SU-DHL-6 (cell line): Measurements from ENCODE around the gene FRMD4B.
"Not testable (repeated sequence)": the region's sequence is repeated elsewhere in the genome, so short reads cannot be mapped to it uniquely, and the experiment has no call there.

ENCODE experiments used
- H2AFZ ChIP-seq: fragments of 200-600 bp; sonication (generic); 2 replicates; pipeline ENCODE4 v1.6.1; 2014; ENCODE audit warnings: low read depth, mild to moderate bottlenecking, moderate library complexity, mixed read lengths, antibody characterized with exemption, low read length; ENCODE audit not compliant: severe bottlenecking
- H3F3A ChIP-seq: fragments of 200-600 bp; shearing (Covaris generic); 2 replicates; pipeline ENCODE4 v1.6.0; 2016; ENCODE audit warnings: antibody characterized with exemption, mild to moderate bottlenecking; ENCODE audit not compliant: insufficient read depth
- H3K27ac ChIP-seq: fragments of 200-600 bp; sonication (generic); 2 replicates; pipeline ENCODE4 v1.5.1; 2016; ENCODE audit warnings: low read depth, mild to moderate bottlenecking, low read length, moderate library complexity, mixed read lengths
- H3K27me3 ChIP-seq: fragments of 200-600 bp; sonication (generic), shearing (Covaris generic); 2 replicates; pipeline ENCODE4 v1.6.0; 2014; ENCODE audit warnings: mild to moderate bottlenecking, low read length
- H3K36me3 ChIP-seq: fragments of 200-600 bp; sonication (generic); 2 replicates; pipeline ENCODE4 v1.6.1; 2014; ENCODE audit warnings: mild to moderate bottlenecking, low read length, mixed read lengths
- H3K4me2 ChIP-seq: fragments of 300-600, 200-600 bp; shearing (Covaris generic), sonication (generic); 2 replicates; pipeline ENCODE4 v1.6.0; 2014; ENCODE audit warnings: low read length, low read depth, mild to moderate bottlenecking; ENCODE audit not compliant: poor library complexity, severe bottlenecking
- H3K4me3 ChIP-seq: fragments of 200-600 bp; sonication (generic); 2 replicates; pipeline ENCODE4 v1.5.1; 2014; ENCODE audit warnings: antibody characterized with exemption, low read length, mild to moderate bottlenecking, mixed read lengths; ENCODE audit not compliant: insufficient read depth, poor library complexity, severe bottlenecking
- H3K79me2 ChIP-seq: fragments of 200-600 bp; sonication (generic); 2 replicates; pipeline ENCODE4 v1.6.1; 2014; ENCODE audit warnings: mild to moderate bottlenecking, low read length, moderate library complexity; ENCODE audit not compliant: insufficient read depth
- H3K9ac ChIP-seq: fragments of 200-600 bp; sonication (generic); 2 replicates; pipeline ENCODE4 v1.7.0; 2014; ENCODE audit warnings: mild to moderate bottlenecking, low read length
- H3K9me2 ChIP-seq: fragments of 200-600 bp; sonication (generic); replicated peaks from 2 replicates; pipeline ENCODE4 v1.6.1; 2014; ENCODE audit warnings: low read length; ENCODE audit not compliant: insufficient read depth
- H3K9me3 ChIP-seq: fragments of 200-600 bp; sonication (generic); 2 replicates; pipeline ENCODE4 v1.6.1; 2014; ENCODE audit warnings: low read length, mixed read lengths; ENCODE audit not compliant: insufficient read depth
- H4K20me1 ChIP-seq: fragments of 200-600 bp; sonication (generic); 2 replicates; pipeline ENCODE4 v1.6.1; 2014; ENCODE audit warnings: low read depth, mild to moderate bottlenecking, antibody characterized with exemption, low read length, moderate library complexity, mixed read lengths
- EZH2phosphoT487 ChIP-seq: fragments of 200-600 bp; sonication (generic), shearing (Covaris generic); conservative IDR thresholded peaks from 2 replicates; pipeline ENCODE4 v1.6.1; 2018; ENCODE audit warnings: mild to moderate bottlenecking, antibody characterized with exemption, low read length, moderate library complexity, mixed read lengths
- TF ChIP-seq, protein P1 (sequence below): fragments of 200-600 bp; sonication (generic); IDR thresholded peaks from one replicate; pipeline ENCODE4 v1.5.1; 2017; ENCODE audit warnings: antibody characterized with exemption, mild to moderate bottlenecking, low read length, moderate library complexity; ENCODE audit not compliant: insufficient read depth, poor library complexity, severe bottlenecking

Gene FRMD4B

DNA sequence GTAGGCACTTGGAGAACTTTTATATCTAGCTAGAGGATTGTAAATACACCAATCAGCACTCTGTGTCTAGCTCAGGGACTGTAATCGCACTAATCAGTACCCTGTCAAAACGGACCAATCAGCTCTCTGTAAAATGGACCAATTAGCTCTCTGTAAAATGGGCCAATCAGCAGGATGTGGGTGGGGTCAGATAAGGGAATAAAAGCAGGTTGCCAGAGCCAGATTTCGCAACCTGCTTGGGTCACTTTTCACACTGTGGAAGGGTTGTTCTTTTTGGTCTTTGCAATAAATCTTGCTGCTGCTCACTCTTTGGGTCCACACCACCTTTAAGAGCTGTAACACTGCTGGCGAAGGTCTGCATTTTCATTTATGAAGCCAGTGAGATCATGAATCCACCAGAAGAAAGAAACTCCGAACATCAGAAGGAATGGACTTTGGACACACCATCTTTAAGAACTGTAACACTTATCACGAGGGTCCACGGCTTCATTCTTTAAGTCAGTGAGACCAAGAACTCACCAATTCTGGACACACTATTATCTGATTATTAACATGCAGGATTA lies 125.0 kb downstream of the FRMD4B start:
- not testable (repeated sequence) for H3K27ac ChIP-seq, H2AFZ ChIP-seq, H3K9ac ChIP-seq, H3F3A ChIP-seq, H3K79me2 ChIP-seq, H3K27me3 ChIP-seq, H3K9me2 ChIP-seq, H3K36me3 ChIP-seq, H3K9me3 ChIP-seq, H4K20me1 ChIP-seq, H3K4me3 ChIP-seq, H3K4me2 ChIP-seq

DNA sequence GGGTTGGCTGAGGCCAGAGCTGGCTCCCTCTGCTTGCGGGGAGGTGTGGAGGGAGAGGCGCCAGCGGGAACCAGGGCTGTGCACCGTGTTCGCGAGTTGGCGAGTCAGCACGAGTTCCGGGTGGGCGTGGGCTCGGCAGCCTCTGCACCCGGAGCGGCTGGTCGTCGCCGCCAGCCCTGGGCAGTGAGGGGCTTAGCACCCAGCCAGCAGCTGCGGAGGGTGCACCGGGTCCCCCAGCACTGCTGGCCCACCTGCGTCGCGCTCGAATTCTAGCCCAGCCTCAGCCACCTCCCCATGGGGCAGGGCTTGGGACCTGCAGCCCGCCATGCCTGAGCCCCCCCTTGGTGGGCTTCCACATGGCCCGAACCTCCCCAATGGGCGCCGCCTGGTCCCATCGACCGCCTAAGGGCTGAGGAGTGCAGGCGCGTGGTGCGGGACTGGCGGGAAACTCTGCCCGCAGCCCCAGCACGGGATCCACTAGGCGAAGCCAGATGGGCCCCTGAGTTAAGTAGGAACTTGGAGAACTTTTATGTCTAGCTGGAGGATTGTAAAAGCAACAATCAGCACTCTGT lies 125.6 kb downstream of the FRMD4B start:
- Histone ChIP-seq H3K79me2 (no peaks in the 10 kb centered on the region), H3K9me3 (no peaks in the 10 kb centered on the region), H3K27me3 (no peaks in the 10 kb centered on the region), H3K4me2 (no peak overlapping the region), H3K27ac (no peak overlapping the region), H4K20me1 (no peaks in the 10 kb centered on the region), H2AFZ (no peak overlapping the region), H3K4me3 (no peak overlapping the region), H3K9me2 (no peaks in the 10 kb centered on the region), H3K9ac (no peak overlapping the region), H3F3A (no peaks in the 10 kb centered on the region), H3K36me3 (no peaks in the 10 kb centered on the region)
- TF ChIP-seq, protein P1, sequence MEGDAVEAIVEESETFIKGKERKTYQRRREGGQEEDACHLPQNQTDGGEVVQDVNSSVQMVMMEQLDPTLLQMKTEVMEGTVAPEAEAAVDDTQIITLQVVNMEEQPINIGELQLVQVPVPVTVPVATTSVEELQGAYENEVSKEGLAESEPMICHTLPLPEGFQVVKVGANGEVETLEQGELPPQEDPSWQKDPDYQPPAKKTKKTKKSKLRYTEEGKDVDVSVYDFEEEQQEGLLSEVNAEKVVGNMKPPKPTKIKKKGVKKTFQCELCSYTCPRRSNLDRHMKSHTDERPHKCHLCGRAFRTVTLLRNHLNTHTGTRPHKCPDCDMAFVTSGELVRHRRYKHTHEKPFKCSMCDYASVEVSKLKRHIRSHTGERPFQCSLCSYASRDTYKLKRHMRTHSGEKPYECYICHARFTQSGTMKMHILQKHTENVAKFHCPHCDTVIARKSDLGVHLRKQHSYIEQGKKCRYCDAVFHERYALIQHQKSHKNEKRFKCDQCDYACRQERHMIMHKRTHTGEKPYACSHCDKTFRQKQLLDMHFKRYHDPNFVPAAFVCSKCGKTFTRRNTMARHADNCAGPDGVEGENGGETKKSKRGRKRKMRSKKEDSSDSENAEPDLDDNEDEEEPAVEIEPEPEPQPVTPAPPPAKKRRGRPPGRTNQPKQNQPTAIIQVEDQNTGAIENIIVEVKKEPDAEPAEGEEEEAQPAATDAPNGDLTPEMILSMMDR, result no peak
- TF ChIP-seq EZH2phosphoT487, result no peak

DNA sequence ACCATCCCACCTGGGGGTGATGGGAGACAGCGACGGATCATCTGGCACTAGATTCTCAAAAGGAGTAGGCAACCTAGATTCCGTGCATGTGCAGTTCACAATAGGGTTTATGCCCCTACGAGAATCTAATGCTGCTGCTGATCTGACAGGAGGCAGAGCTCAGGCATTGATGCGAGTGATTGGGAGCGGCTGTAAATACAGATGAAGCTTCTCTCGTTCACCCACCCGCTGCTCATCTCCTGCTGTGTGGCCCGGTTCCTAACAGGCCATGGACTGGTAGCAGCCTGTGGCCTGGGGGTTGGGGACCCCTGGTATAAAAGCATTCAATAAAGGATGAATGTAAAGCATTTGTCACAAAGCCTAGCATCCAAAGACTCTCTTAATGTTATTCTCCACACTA lies 126.8 kb downstream of the FRMD4B start:
- no peaks in the 10 kb centered on the region for H3K36me3 ChIP-seq
- no peaks in the 10 kb centered on the region for H3K79me2 ChIP-seq
- no peak overlapping the region for H3K27ac ChIP-seq
- no peak overlapping the region for H3K9ac ChIP-seq
- H3K4me2 ChIP-seq, result no peak overlapping the region
- H3K9me2 ChIP-seq, result no peaks in the 10 kb centered on the region
- TF ChIP-seq EZH2phosphoT487, result no peak
- TF ChIP-seq, protein P1, result no peak
- no peak overlapping the region for H3K4me3 ChIP-seq
- no peaks in the 10 kb centered on the region for H3K27me3 ChIP-seq
- no peak overlapping the region for H2AFZ ChIP-seq
- H4K20me1 ChIP-seq, result no peaks in the 10 kb centered on the region
- no peaks in the 10 kb centered on the region for H3K9me3 ChIP-seq
- no peaks in the 10 kb centered on the region for H3F3A ChIP-seq

DNA sequence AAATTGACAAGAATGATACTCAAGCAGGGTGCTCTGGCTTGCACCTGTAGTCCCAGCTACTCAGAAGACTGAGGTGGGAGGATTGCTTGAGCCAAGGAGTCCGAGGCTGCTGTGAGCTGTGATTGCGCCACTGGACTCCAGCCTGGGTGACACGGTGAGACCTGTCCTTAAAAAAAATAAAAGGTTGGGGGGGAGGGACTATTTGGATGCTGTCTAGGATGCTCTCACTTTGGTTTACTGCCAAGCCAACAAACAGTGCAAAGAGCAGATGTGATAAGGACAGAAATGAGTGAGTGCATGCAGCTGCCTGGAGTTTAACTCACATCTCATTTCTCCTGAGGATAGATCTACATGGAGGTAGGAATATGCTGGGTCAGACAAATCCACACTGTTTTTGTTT lies 130.0 kb downstream of the FRMD4B start:
- H2AFZ ChIP-seq, result no peak overlapping the region
- no peaks in the 10 kb centered on the region for H3K9me3 ChIP-seq
- TF ChIP-seq, protein P1, result no peak
- no peak for TF ChIP-seq EZH2phosphoT487
- no peaks in the 10 kb centered on the region for H4K20me1 ChIP-seq
- no peak overlapping the region for H3K4me3 ChIP-seq
- H3F3A ChIP-seq, result no peaks in the 10 kb centered on the region
- no peaks in the 10 kb centered on the region for H3K36me3 ChIP-seq
- no peaks in the 10 kb centered on the region for H3K79me2 ChIP-seq
- H3K9ac ChIP-seq, result no peak overlapping the region
- H3K27ac ChIP-seq, result no peak overlapping the region
- H3K4me2 ChIP-seq, result no peak overlapping the region
- H3K27me3 ChIP-seq, result no peaks in the 10 kb centered on the region
- no peaks in the 10 kb centered on the region for H3K9me2 ChIP-seq
